Mesothelial cell of epicardium (in vitro differentiated cells): ENCODE data around the gene UGT1A8. TPM values are rescaled to one million over a fixed set of nuclear protein-coding genes. Genes with fewer than 3 reads are reported as not detected.
"Not testable (repeated sequence)": the region's sequence is repeated elsewhere in the genome, so short reads cannot be mapped to it uniquely, and the experiment has no call there.

Experiments used
- DNase-seq, 2 experiments: peaks; one replicate each; pipeline ENCODE4 v3.0.0; 2021; ENCODE audit warnings: low spot score in 2 of 2; ENCODE audit not compliant: unreplicated experiment in 2 of 2
- H3K27ac Mint-ChIP-seq: 2 replicates; pipeline ENCODE4 v1.8.0; 2021; ENCODE audit warnings: mixed read lengths
- H3K27me3 Mint-ChIP-seq: 2 replicates; pipeline ENCODE4 v1.8.0; 2021; ENCODE audit warnings: low read depth, mixed read lengths
- H3K36me3 Mint-ChIP-seq: 2 replicates; pipeline ENCODE4 v1.8.0; 2021; ENCODE audit warnings: mixed read lengths
- H3K4me1 Mint-ChIP-seq: 2 replicates; pipeline ENCODE4 v1.8.0; 2021; ENCODE audit warnings: mixed read lengths
- H3K4me3 Mint-ChIP-seq: 2 replicates; pipeline ENCODE4 v1.8.0; 2021; ENCODE audit warnings: mild to moderate bottlenecking, moderate library complexity, mixed read lengths
- H3K9me3 Mint-ChIP-seq: 2 replicates; pipeline ENCODE4 v1.8.0; 2021; ENCODE audit warnings: mixed read lengths
- total RNA-seq: library from RNA; stranded (reverse); gene quantifications from 3 replicates; pipeline ENCODE4 v1.2.1, GENCODE V29; 2021
- TF ChIP-seq, protein P1 (sequence below): fragments of 200-600 bp; sonication (generic); IDR thresholded peaks from one replicate; pipeline ENCODE4 v1.5.0; 2021; ENCODE audit warnings: antibody characterized with exemption; ENCODE audit not compliant: unreplicated experiment

The UGT1A8 gene
- total RNA-seq, 1 donor from 2014 or later, result not detected

- Mint-ChIP-seq H3K4me3 (no peak overlapping the region), H3K4me1 (peaks cover 11% of the 10 kb centered on the region), H3K36me3 (no peaks in the 10 kb centered on the region), H3K27me3 (peaks cover 25% of the 10 kb centered on the region), H3K27ac (no peak overlapping the region), H3K9me3 (peaks cover 3% of the 10 kb centered on the region)
- DNase-seq, result no peak
- TF ChIP-seq, protein P1, sequence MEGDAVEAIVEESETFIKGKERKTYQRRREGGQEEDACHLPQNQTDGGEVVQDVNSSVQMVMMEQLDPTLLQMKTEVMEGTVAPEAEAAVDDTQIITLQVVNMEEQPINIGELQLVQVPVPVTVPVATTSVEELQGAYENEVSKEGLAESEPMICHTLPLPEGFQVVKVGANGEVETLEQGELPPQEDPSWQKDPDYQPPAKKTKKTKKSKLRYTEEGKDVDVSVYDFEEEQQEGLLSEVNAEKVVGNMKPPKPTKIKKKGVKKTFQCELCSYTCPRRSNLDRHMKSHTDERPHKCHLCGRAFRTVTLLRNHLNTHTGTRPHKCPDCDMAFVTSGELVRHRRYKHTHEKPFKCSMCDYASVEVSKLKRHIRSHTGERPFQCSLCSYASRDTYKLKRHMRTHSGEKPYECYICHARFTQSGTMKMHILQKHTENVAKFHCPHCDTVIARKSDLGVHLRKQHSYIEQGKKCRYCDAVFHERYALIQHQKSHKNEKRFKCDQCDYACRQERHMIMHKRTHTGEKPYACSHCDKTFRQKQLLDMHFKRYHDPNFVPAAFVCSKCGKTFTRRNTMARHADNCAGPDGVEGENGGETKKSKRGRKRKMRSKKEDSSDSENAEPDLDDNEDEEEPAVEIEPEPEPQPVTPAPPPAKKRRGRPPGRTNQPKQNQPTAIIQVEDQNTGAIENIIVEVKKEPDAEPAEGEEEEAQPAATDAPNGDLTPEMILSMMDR, result no peak
Measured at GRCh38 chr2:233602076-233602475, 15.4 kb upstream of the UGT1A8 start.

DNA sequence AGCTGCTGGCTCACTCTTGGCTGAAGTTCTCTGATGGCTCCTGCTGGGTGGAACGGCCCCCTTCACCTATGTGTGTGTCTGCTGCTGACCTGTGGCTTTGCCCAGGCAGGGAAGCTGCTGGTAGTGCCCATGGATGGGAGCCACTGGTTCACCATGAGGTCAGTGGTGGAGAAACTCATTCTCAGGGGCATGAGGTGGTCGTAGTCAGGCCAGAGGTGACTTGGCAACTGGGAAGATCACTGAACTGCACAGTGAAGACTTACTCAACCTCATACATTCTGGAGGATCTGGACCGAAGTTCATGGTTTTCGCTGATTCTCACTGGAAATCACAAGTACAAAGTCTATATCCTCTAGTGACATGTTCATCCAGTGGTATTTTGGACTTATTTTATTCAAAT is 13.9 kb upstream of the UGT1A8 start:
- TF ChIP-seq, protein P1, result no peak
- no peak overlapping the region for H3K4me3 Mint-ChIP-seq
- H3K36me3 Mint-ChIP-seq, result no peaks in the 10 kb centered on the region
- H3K4me1 Mint-ChIP-seq, result peaks cover under 1% of the 10 kb centered on the region
- H3K27me3 Mint-ChIP-seq, result peaks cover 27% of the 10 kb centered on the region
- DNase-seq, result no peak
- H3K27ac Mint-ChIP-seq, result no peak overlapping the region
- peaks cover 3% of the 10 kb centered on the region for H3K9me3 Mint-ChIP-seq

DNA sequence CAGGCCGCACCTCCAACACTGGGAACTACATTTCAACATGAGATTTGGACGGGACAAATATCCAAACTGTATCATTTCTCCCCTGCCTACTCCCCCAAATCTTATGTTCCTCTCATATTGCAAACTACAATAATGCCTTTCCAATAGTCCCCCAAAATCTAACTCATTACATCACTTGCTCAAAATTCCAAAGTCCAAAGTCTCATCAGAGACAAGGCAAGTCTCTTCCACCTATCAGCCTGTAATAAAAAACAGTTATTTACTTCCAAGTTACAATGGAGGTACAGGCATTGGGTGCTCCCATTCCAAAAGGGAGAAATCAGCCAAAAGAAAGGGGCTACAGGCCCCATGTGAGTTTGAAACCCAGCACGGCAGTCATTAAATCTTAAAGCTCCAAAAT is 12.6 kb upstream of the UGT1A8 start:
- no peak for DNase-seq
- Mint-ChIP-seq H3K27me3 (peaks cover 25% of the 10 kb centered on the region), H3K9me3 (peaks cover 3% of the 10 kb centered on the region), H3K27ac (no peak overlapping the region), H3K4me3 (no peak overlapping the region), H3K36me3 (no peaks in the 10 kb centered on the region), H3K4me1 (no peaks in the 10 kb centered on the region)
- TF ChIP-seq, protein P1, result no peak

- TF ChIP-seq, protein P1, result no peak
- Mint-ChIP-seq H3K9me3 (peaks cover 8% of the 10 kb centered on the region), H3K4me1 (no peaks in the 10 kb centered on the region), H3K4me3 (no peak overlapping the region), H3K27me3 (peaks cover 18% of the 10 kb centered on the region), H3K27ac (no peak overlapping the region), H3K36me3 (no peaks in the 10 kb centered on the region)
- DNase-seq, result no peak
Measured at GRCh38 chr2:233605680-233606079, 11.8 kb upstream of the UGT1A8 start.

- Mint-ChIP-seq H3K9me3 (peaks cover 50% of the 10 kb centered on the region), H3K36me3 (no peaks in the 10 kb centered on the region), H3K4me3 (no peak overlapping the region), H3K27me3 (peaks cover 14% of the 10 kb centered on the region), H3K27ac (no peak overlapping the region), H3K4me1 (no peaks in the 10 kb centered on the region)
- TF ChIP-seq, protein P1, result no peak
- DNase-seq, result no peak
Measured at GRCh38 chr2:233611284-233611683, 6.1 kb upstream of the UGT1A8 start.

- Mint-ChIP-seq H3K9me3 (peaks cover 33% of the 10 kb centered on the region), H3K36me3 (no peaks in the 10 kb centered on the region), H3K4me3 (no peak overlapping the region), H3K27me3 (peaks cover 11% of the 10 kb centered on the region), H3K4me1 (no peaks in the 10 kb centered on the region), H3K27ac (no peak overlapping the region)
- TF ChIP-seq, protein P1, result no peak
- no peak for DNase-seq
Measured at GRCh38 chr2:233620204-233620603, 2.8 kb downstream of the UGT1A8 start.

DNA sequence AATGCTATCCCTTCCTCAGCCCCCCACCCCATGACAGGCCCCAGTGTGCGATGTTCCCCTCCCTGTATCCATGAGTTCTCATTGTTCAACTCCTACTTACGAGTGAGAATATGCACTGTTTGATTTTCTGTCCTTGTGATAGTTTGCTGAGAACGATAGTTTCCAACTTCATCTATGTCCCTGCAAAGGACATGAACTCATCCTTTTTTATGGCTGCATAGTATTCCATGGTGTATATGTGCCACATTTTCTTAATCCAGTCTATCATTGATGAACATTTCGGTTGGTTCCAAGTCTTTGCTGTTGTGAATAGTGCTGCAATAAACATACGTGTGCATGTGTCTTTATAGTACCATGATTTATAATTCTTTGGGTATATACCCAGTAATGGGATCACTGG is 4.4 kb downstream of the UGT1A8 start:
- not testable (repeated sequence) for DNase-seq, H3K4me1 Mint-ChIP-seq, H3K27me3 Mint-ChIP-seq, H3K36me3 Mint-ChIP-seq, H3K27ac Mint-ChIP-seq, H3K4me3 Mint-ChIP-seq
- peaks cover 25% of the 10 kb centered on the region for H3K9me3 Mint-ChIP-seq
